ENCODE results near the gene PRKCI. TPM values are rescaled to one million over a fixed set of nuclear protein-coding genes. Genes with fewer than 3 reads are reported as not detected.

Gene PRKCI
- total RNA-seq, 1 donor from 2014 or later, result 61.4 TPM

GRCh38 chr3:170354760-170355159, 132.5 kb downstream of the PRKCI start:
- TF ChIP-seq, protein P1, sequence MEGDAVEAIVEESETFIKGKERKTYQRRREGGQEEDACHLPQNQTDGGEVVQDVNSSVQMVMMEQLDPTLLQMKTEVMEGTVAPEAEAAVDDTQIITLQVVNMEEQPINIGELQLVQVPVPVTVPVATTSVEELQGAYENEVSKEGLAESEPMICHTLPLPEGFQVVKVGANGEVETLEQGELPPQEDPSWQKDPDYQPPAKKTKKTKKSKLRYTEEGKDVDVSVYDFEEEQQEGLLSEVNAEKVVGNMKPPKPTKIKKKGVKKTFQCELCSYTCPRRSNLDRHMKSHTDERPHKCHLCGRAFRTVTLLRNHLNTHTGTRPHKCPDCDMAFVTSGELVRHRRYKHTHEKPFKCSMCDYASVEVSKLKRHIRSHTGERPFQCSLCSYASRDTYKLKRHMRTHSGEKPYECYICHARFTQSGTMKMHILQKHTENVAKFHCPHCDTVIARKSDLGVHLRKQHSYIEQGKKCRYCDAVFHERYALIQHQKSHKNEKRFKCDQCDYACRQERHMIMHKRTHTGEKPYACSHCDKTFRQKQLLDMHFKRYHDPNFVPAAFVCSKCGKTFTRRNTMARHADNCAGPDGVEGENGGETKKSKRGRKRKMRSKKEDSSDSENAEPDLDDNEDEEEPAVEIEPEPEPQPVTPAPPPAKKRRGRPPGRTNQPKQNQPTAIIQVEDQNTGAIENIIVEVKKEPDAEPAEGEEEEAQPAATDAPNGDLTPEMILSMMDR (IDR thresholded peaks at IDR 0.05; ENCODE audit: unreplicated experiment), result no peak
- H3K27ac Mint-ChIP-seq, result peak overlapping the region; percentile 82
- peaks cover under 1% of the 10 kb centered on the region for H3K36me3 Mint-ChIP-seq (ENCODE audit: insufficient read depth)
- H3K27me3 Mint-ChIP-seq, result no peaks in the 10 kb centered on the region
- no peak for DNase-seq (ENCODE audit: low spot score, unreplicated experiment)
- H3K9me3 Mint-ChIP-seq (ENCODE audit: low read depth), result no peaks in the 10 kb centered on the region
- peak overlapping the region; percentile 10 for H3K4me3 Mint-ChIP-seq (ENCODE audit: low read depth)
- peaks cover 43% of the 10 kb centered on the region for H3K4me1 Mint-ChIP-seq (ENCODE audit: low read depth)

Other genes with a start within 250 kb of the PRKCI start
- 33.7 and 44.3 TPM in 2 replicates for gene GPR160, start 184.4 kb upstream of the PRKCI start, total RNA-seq
- gene PHC3, start 40.7 kb upstream of the PRKCI start, total RNA-seq, result 57.5 and 71.8 TPM in 2 replicates
- gene SKIL, start 135.3 kb downstream of the PRKCI start, total RNA-seq, result 98.0 and 99.4 TPM in 2 replicates
- gene CLDN11, start 196.4 kb downstream of the PRKCI start, total RNA-seq, result 1.7 and 2.4 TPM in 2 replicates

All from progenitor cell of endocrine pancreas (in vitro differentiated cells).